Upper lobe of left lung (tissue), 4 donors: Measurements from ENCODE around the gene IRF3.

ENCODE experiments used
- CTCF ChIP-seq, 6 experiments: fragments of 450-650 bp in 4 of 6; fragments of 200-600 bp in 2 of 6; sonication (generic) in 2 of 6; IDR thresholded peaks; one replicate each; pipeline ENCODE4 v1.5.1; 2016 to 2019; ENCODE audit warnings: antibody characterized with exemption in 6 of 6
- EP300 ChIP-seq, 4 donors: sonication (generic); formaldehyde crosslinking; IDR thresholded peaks; one replicate each; pipeline ENCODE4 v1.5.1; 2017; ENCODE audit warnings: antibody characterized with exemption in 4 of 4, control low read depth in 2 of 4
- POLR2A ChIP-seq, 4 donors: fragments of 450-650 bp; IDR thresholded peaks; one replicate each; pipeline ENCODE4 v1.5.1; 2016 to 2017; ENCODE audit warnings: antibody characterized with exemption in 4 of 4, mild to moderate bottlenecking in 2 of 4
- POLR2AphosphoS5 ChIP-seq, 2 donors: sonication (generic); formaldehyde crosslinking; IDR thresholded peaks; one replicate each; pipeline ENCODE4 v1.5.1; 2017; ENCODE audit warnings: antibody characterized with exemption in 2 of 2

GRCh38 chr19:49691243-49692146, 25.8 kb upstream of the IRF3 start:
- TF ChIP-seq CTCF (IDR thresholded peaks at IDR 0.05) (no peak), POLR2AphosphoS5 (IDR thresholded peaks at IDR 0.05) (no peak), EP300 (IDR thresholded peaks at IDR 0.05) (no peak), POLR2A (IDR thresholded peaks at IDR 0.05) (no peak)
